C4-2B (cell line): Measurements from ENCODE around the gene TM9SF3.

Source experiments
- H3K27ac ChIP-seq: fragments of 450-650 bp; 2 replicates; pipeline ENCODE4 v1.5.1; 2017
- ZFX ChIP-seq: fragments of 450-650 bp; IDR thresholded peaks from 2 replicates; pipeline ENCODE4 v1.6.1; 2017
- TF ChIP-seq, protein P1 (sequence below): fragments of 450-650 bp; conservative IDR thresholded peaks from 2 replicates; pipeline ENCODE4 v1.5.1; 2017; ENCODE audit warnings: mild to moderate bottlenecking

TM9SF3 gene

DNA sequence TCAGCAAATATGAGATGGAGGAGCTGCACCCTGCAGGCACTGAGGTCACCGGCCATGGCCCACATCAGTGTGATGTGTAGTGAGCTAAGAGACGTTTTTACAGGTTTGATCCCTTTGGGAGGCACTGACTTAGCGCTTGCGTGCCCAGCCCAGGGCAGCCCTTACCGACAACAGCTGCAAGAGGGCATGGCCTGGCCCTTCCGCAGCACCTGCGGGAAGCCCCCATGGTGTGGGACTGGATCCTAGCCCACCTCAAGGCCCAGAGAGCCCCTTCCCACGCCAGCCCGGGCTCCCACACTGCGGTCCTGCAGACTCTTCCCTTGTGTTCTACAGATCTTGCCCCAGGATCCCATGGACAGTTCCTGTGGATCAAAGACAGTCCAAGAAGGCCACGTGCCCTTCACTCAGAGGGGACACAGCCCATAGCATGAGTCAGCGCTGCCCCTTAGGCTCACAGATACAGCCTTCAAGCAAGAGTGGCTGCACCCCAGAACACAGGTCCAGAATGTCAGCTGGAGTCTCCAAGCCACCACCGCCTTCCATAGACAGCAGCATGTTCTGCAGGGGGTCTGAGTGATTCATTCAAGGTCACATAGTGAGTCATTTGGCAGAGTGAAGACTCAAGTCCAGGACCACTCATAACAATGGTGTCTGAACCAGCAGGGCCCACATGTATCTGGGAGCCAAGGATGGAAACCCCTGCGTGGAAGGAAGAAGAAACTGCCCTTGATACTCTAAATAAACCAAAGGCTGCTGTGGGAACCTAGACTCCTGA, 98.5 kb downstream of the TM9SF3 start:
- TF ChIP-seq ZFX: no peak
- TF ChIP-seq, protein P1, sequence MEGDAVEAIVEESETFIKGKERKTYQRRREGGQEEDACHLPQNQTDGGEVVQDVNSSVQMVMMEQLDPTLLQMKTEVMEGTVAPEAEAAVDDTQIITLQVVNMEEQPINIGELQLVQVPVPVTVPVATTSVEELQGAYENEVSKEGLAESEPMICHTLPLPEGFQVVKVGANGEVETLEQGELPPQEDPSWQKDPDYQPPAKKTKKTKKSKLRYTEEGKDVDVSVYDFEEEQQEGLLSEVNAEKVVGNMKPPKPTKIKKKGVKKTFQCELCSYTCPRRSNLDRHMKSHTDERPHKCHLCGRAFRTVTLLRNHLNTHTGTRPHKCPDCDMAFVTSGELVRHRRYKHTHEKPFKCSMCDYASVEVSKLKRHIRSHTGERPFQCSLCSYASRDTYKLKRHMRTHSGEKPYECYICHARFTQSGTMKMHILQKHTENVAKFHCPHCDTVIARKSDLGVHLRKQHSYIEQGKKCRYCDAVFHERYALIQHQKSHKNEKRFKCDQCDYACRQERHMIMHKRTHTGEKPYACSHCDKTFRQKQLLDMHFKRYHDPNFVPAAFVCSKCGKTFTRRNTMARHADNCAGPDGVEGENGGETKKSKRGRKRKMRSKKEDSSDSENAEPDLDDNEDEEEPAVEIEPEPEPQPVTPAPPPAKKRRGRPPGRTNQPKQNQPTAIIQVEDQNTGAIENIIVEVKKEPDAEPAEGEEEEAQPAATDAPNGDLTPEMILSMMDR: no peak
- H3K27ac ChIP-seq: no peak overlapping the region

DNA sequence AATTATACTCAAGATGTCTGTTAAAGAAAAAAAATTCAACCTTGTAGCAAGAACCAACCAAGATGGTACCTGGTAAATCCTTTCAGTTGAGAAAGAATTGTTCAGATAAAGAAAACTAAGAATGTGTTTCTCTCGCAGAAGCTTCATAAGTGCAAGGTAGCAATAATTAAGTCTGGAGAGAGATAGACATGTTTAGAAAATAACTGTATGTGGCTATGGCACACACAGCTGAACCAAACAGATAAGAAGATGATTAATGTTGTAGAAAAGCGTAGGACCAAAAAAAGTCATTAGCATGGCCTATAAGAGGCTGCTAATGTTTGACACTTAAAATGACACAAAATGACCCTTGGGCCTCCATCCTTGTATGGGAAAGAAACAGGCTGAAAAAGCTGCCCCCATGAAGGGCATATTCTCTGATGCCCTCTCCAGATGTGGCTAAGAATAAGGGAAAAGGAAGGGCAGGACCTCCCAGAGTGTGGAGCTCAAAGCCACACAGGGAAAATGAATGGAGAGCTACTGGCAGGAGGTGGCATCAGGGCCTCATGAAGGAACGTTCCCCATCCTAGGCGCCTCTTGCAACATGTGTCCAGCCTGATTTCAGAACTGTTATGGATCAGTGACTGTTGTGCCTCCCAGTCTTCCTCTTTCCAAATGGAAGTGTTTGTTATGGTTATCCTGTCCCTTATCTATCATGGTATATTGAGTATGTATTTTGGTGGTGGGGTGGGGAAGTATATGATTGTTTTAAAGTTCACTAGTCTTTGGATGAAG, 103.8 kb downstream of the TM9SF3 start:
- TF ChIP-seq, protein P1: no peak
- TF ChIP-seq ZFX: no peak

DNA sequence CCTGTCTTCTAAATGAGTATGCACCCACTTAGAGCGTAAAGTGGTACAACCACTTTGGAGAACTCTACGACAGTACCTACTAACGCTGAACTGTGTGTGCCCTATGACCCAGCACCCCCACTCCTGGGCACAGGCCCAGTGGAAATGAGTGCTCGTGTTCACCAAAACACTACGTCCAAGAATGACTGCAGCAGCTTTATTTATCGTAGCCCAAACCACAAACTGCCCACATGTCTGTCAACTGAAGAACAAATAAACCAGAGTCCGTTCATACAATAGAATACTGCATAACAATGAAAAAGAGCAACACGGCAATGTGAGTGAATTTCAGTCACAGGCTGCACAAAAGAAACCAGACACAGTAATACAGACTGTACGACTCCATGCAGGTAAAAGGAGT, 108.5 kb downstream of the TM9SF3 start:
- no peak overlapping the region for H3K27ac ChIP-seq
- TF ChIP-seq, protein P1: no peak
- no peak for TF ChIP-seq ZFX

More for the DNA sequence above, 103.8 kb downstream of the TM9SF3 start:
- H3K27ac ChIP-seq: no peak overlapping the region

DNA sequence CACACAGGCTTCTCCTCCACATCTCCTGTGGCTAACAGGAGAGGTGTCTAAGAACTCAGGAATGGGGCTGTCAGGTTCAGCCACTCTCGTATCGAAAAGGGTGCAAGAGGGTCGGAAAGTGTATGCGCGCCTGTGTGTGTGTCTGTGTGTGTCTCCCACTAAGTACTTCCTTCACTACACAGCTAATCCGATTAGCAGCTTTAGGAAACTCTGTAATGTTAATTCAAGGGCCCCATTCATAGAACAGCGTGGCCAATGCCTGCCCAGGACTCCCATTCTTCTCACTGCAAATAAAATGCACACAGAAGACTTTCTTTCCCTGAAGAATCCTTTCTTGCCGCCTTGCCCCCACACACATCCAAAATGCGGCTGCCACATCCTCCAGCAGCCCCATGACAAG, 112.9 kb downstream of the TM9SF3 start:
- TF ChIP-seq ZFX: no peak
- TF ChIP-seq, protein P1: no peak

DNA sequence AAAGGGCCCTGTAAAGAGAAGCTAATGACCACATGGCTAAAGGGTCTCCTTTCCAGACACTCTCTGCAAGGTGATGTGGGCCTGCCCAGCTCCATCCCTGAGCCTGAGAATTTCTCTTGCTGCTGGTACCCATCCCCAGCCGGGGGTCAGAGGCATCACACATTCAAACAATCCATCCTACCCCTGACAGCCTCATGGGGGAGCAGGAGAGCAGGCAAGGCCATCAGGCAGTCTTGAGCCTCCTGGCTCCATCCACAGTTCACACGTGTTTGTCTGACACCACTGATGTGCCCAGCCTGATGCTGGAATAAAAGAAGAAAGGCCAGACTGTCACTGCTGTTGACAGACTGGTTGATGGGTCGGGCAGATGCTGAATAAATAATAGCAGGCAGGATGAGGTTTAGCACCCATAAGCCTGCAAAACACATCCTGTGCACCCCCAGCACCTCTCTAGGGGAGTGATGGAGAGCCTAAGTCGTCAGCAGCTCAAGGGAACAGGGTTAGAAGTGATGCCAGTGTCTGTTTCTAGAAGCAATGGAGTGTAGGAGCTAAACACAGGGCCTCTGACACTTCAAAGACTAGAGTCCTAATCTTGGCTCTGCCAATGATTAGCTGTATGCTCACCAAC, 116.6 kb downstream of the TM9SF3 start:
- no peak overlapping the region for H3K27ac ChIP-seq
- TF ChIP-seq, protein P1: peak; percentile 82
- no peak for TF ChIP-seq ZFX

More for the DNA sequence above, 112.9 kb downstream of the TM9SF3 start:
- no peak overlapping the region for H3K27ac ChIP-seq

DNA sequence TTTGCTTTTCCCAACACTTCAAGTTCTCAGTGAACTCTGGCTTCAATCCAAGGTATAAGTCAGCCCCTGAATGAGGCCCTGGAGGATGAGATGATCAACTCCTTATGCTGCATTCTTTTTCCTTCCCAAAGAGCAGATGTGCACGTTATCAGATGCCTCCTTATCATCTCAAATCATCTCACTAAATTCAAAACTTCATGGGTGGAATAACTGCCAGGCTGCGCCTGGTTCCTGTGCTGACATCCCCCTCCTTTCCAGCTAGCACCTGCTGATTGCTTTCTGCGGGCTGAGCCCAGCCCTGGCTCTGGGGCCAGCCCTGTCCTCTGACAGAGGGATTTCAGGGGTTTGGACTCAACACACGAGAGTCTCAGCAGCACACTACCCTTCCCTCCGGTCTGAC, 118.0 kb downstream of the TM9SF3 start:
- TF ChIP-seq ZFX: no peak
- TF ChIP-seq, protein P1: no peak

More for the DNA sequence above, 118.0 kb downstream of the TM9SF3 start:
- no peak overlapping the region for H3K27ac ChIP-seq
